Cardiac fibroblast (primary cell): ENCODE data around the gene CFDP1.
A peak's percentile ranks its signal among the peaks of the same experiment; 100 is the strongest.

Experiments
- DNase-seq, 2 donors: peaks; one replicate each; pipeline versions ENCODE4 v3.0.0 to v3.0.0-alpha.2; 2010; ENCODE audit warnings: low read depth in 2 of 2
- H3K4me3 ChIP-seq, 2 donors: replicated peaks in 1 of 2; 1 replicate in 1 of 2; 2 replicates in 1 of 2; pipeline ENCODE4 v1.5.1; 2011; ENCODE audit warnings: low read depth in 2 of 2, low read length in 2 of 2, mild to moderate bottlenecking in 2 of 2, moderate library complexity in 1 of 2
- TF ChIP-seq, protein P1 (sequence below): IDR thresholded peaks from one replicate; pipeline ENCODE4 v1.5.1; 2011; ENCODE audit warnings: low read depth, mild to moderate bottlenecking, low read length, inconsistent platforms

CFDP1 gene

DNA sequence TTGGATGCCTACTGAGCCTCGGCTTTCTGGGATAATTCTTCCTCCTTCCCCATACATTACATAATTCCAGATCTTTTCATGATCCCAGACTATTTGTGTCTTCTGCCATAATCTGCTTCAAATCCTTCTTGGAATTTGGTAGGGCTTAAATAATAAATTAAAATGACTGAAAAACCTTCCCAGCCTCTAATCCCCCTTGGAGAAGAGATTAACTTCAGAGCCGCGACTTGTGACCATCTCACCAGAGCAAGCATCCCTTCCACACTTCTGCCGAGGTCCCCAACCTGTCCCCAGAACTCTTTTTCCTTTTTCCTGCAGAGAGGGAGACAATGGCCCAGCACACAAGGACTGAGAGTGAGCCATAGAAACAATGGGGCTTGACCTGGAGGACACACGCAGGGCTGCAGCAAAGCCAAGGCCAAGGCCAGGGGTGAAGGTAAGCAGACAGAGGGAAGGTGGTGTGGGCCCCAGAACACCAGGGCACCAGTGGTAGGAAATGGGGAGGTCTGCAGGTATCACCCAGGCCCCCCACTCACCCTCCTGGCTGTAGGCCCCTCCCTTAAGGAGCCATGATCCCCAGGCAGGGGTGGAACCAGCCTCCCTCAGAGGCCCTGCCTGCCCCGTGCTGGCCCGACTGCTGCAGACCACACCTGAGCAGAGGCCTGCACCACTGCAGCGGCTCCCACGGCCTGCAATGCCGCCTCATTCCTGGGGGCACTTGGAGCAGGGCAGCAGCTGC, 172.3 kb downstream of the CFDP1 start:
- TF ChIP-seq, protein P1, sequence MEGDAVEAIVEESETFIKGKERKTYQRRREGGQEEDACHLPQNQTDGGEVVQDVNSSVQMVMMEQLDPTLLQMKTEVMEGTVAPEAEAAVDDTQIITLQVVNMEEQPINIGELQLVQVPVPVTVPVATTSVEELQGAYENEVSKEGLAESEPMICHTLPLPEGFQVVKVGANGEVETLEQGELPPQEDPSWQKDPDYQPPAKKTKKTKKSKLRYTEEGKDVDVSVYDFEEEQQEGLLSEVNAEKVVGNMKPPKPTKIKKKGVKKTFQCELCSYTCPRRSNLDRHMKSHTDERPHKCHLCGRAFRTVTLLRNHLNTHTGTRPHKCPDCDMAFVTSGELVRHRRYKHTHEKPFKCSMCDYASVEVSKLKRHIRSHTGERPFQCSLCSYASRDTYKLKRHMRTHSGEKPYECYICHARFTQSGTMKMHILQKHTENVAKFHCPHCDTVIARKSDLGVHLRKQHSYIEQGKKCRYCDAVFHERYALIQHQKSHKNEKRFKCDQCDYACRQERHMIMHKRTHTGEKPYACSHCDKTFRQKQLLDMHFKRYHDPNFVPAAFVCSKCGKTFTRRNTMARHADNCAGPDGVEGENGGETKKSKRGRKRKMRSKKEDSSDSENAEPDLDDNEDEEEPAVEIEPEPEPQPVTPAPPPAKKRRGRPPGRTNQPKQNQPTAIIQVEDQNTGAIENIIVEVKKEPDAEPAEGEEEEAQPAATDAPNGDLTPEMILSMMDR, result no peak
- DNase-seq, result no peak
- no peak overlapping the region for H3K4me3 ChIP-seq

DNA sequence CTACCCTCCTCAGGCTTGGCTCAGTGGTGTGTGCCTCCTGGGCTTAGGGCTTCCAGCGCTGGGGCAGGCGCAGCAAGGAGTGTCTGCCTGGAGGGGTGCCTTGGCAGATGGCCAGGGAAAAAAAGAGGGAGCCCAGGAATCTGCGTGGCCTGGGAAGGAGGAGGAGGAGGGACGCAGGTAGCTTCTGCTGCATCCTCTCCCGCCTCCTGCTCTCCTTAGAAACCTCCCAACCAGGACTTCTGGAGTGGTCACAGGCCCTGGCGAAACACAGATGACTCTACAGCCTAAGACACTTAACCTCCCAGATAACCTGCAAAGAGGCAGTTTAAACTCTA, 174.5 kb downstream of the CFDP1 start:
- no peak for DNase-seq
- H3K4me3 ChIP-seq, result no peak overlapping the region
- TF ChIP-seq, protein P1, result no peak

- H3K4me3 ChIP-seq, result no peak overlapping the region
- TF ChIP-seq, protein P1, result no peak
- no peak for DNase-seq
Measured at GRCh38 chr16:75257886-75258806, 175.2 kb downstream of the CFDP1 start.

DNA sequence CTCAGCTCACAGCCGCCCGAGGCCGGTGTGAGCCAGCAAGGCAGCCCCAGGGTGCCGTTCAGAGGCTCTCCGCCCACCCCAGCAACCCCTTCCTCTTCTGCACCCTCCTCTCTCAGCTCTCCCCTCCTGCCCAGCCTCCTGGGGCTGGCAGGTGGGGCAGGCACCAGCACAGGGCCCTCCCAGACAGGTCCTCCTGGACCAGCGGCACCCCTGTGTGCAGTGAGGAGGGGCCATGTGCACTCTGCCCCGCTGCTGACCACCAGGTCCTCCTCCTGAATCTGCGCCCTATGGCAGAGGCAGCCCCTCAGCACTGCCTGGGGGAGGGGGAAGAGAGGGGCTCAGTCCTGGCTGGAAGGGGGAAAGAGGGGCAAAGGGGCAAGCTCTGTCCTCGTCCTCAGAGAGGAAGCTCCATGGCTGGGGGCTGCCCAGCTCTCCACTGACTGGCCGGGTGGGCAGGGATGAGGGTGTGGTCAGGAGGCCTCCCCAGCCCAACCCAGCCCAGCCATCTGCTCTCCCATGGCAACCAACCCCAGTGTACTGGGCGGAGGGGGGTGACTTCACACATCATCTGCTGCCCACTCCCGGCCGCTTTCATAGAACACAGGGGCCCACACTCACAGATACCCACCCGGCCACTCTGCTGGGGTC, 176.5 kb downstream of the CFDP1 start:
- peak; percentile 39 to 56 for DNase-seq
- peak overlapping the region in 1 of 2 donors; percentile 2 for H3K4me3 ChIP-seq
- TF ChIP-seq, protein P1, result no peak

DNA sequence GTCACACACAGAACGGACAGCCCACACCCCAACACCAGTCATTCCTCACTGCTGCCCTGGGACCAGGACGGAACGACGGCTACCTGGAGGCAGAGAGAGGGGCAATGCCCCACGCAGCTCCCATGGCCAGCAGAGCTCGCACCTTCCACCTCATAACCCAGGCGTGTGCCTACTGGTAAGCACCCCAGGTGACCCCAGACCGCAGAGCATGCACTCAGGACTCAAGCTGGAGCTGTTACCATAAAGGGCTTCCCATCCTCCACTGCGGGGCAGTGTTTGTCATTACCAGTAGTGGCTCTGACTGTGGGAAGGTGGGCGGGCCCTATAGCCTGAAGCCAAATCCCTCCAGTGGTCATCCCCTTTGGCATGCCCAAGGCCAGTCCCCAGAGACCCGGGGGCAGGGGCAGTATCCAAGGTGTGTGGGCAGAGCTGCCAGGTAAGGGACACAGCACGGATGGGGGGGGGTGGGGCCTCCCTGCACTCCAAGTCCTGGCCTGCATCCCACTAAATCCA, 177.2 kb downstream of the CFDP1 start:
- H3K4me3 ChIP-seq, result no peak overlapping the region
- TF ChIP-seq, protein P1, result no peak
- DNase-seq, result no peak

GRCh38 chr16:75254359-75254837, 178.9 kb downstream of the CFDP1 start:
- DNase-seq, result peak; percentile 63 to 75
- TF ChIP-seq, protein P1, result no peak

More at GRCh38 chr16:75254359-75254837, 178.9 kb downstream of the CFDP1 start:
- H3K4me3 ChIP-seq, result no peak overlapping the region
